Non-pigmented ciliary epithelial cell (primary cell): ENCODE data around the gene GK.
A peak's percentile ranks its signal among the peaks of the same experiment; 100 is the strongest.
"Not testable (repeated sequence)": the region's sequence is repeated elsewhere in the genome, so short reads cannot be mapped to it uniquely, and the experiment has no call there.

Experiments
- DNase-seq: peaks from one replicate; pipeline ENCODE4 v3.0.0-alpha.2; 2010; ENCODE audit warnings: low read depth

Gene GK

GRCh38 chrX:30654386-30654785 is 1.2 kb downstream of the GK start:
- not testable (repeated sequence) for DNase-seq

- no peak for DNase-seq
These were observed 1.9 kb downstream of the GK start for GRCh38 chrX:30654989-30655607.

- DNase-seq: no peak
These were observed 2.8 kb downstream of the GK start for GRCh38 chrX:30655991-30656390.

GRCh38 chrX:30657196-30658161 is 4.3 kb downstream of the GK start:
- no peak for DNase-seq

- peak; percentile 70 for DNase-seq
These were observed 6.2 kb downstream of the GK start for GRCh38 chrX:30659421-30659820.

- no peak for DNase-seq
These were observed 8.0 kb downstream of the GK start for GRCh38 chrX:30661228-30661627.

- no peak for DNase-seq
These were observed 10.1 kb downstream of the GK start for GRCh38 chrX:30663322-30663721.

GRCh38 chrX:30665471-30665870 is 12.2 kb downstream of the GK start:
- DNase-seq: no peak

- no peak for DNase-seq
These were observed 12.9 kb downstream of the GK start for GRCh38 chrX:30666094-30666493.

- no peak for DNase-seq
These were observed 15.4 kb downstream of the GK start for GRCh38 chrX:30668581-30668980.

GRCh38 chrX:30671189-30671588 is 18.0 kb downstream of the GK start:
- DNase-seq: not testable (repeated sequence)

- no peak for DNase-seq
These were observed 20.0 kb downstream of the GK start for GRCh38 chrX:30673127-30673796.

- DNase-seq: no peak
These were observed 20.8 kb downstream of the GK start for GRCh38 chrX:30673884-30674598.

- DNase-seq: no peak
These were observed 21.6 kb downstream of the GK start for GRCh38 chrX:30674799-30675198.

GRCh38 chrX:30679369-30679768 is 26.1 kb downstream of the GK start:
- no peak for DNase-seq

GRCh38 chrX:30680618-30681017 is 27.4 kb downstream of the GK start:
- DNase-seq: no peak

- no peak for DNase-seq
These were observed 35.4 kb downstream of the GK start for GRCh38 chrX:30688641-30689040.

GRCh38 chrX:30689116-30689515 is 35.9 kb downstream of the GK start:
- no peak for DNase-seq

- peak; percentile 3 for DNase-seq
These were observed 37.1 kb downstream of the GK start for GRCh38 chrX:30690330-30690729.

GRCh38 chrX:30693999-30694650 is 40.9 kb downstream of the GK start:
- DNase-seq: no peak

- peak; percentile 50 for DNase-seq
These were observed 49.5 kb downstream of the GK start for GRCh38 chrX:30702736-30703135.
